Smooth muscle cell (in vitro differentiated cells): ENCODE data around the gene KIRREL2. TPM values are rescaled to one million over a fixed set of nuclear protein-coding genes. Genes with fewer than 3 reads are reported as not detected.

Experiments
- DNase-seq: peaks from one replicate; lab custom pipeline; 2025; ENCODE audit not compliant: unreplicated experiment; lab: John Stamatoyannopoulos, UW
- H2AFZ ChIP-seq: fragments of 200-600 bp; sonication (generic); 2 replicates; pipeline ENCODE4 v1.6.0; 2016; ENCODE audit warnings: antibody characterized with exemption, low read depth, mild to moderate bottlenecking
- H3F3A ChIP-seq: fragments of 200-600 bp; sonication (generic); 2 replicates; pipeline ENCODE4 v1.6.0; 2017; ENCODE audit warnings: antibody characterized with exemption, low read depth
- H3K27ac ChIP-seq: fragments of 200-600 bp; sonication (generic); 2 replicates; pipeline ENCODE4 v1.5.1; 2016; ENCODE audit warnings: low read depth, mild to moderate bottlenecking
- H3K27me3 ChIP-seq: fragments of 200-600 bp; sonication (generic); 2 replicates; pipeline ENCODE4 v1.6.1; 2016; ENCODE audit warnings: low read depth, mild to moderate bottlenecking
- H3K36me3 ChIP-seq: fragments of 200-600 bp; sonication (generic); 2 replicates; pipeline ENCODE4 v1.5.1; 2016; ENCODE audit warnings: low read depth
- H3K4me1 ChIP-seq: fragments of 200-600 bp; sonication (generic); 2 replicates; pipeline ENCODE4 v1.5.1; 2016; ENCODE audit warnings: low read depth
- H3K4me2 ChIP-seq: fragments of 200-600 bp; sonication (generic); 2 replicates; pipeline ENCODE4 v1.6.0; 2016; ENCODE audit warnings: mild to moderate bottlenecking
- H3K4me3 ChIP-seq: fragments of 200-600 bp; sonication (generic); 2 replicates; pipeline ENCODE4 v1.5.1; 2016; ENCODE audit warnings: mild to moderate bottlenecking
- H3K79me2 ChIP-seq: fragments of 200-600 bp; sonication (generic); 2 replicates; pipeline ENCODE4 v1.6.0; 2016; ENCODE audit warnings: low read depth, mild to moderate bottlenecking
- H3K9ac ChIP-seq: fragments of 200-600 bp; sonication (generic); 2 replicates; pipeline ENCODE4 v1.6.0; 2016; ENCODE audit warnings: low read depth
- H3K9me3 ChIP-seq: fragments of 200-600 bp; sonication (generic); replicated peaks from 2 replicates; pipeline ENCODE4 v1.5.1; 2016; ENCODE audit warnings: low read depth
- H4K20me1 ChIP-seq: fragments of 200-600 bp; sonication (generic); 2 replicates; pipeline ENCODE4 v1.6.0; 2016; ENCODE audit warnings: low read depth
- CTCF ChIP-seq: fragments of 200-600 bp; sonication (generic); IDR thresholded peaks from 2 replicates; pipeline ENCODE4 v1.5.1; 2017; ENCODE audit warnings: borderline replicate concordance, mild to moderate bottlenecking, antibody characterized with exemption; ENCODE audit not compliant: insufficient read depth, poor library complexity, severe bottlenecking
- WGBS: methylation state at CpG from one replicate; pipeline ENCODE4 v1.1.7; 2016; ENCODE audit warnings: low lambda C conversion rate; 5-methylcytosine and 5-hydroxymethylcytosine counted together
- polyA plus RNA-seq: library from polyadenylated mRNA; unstranded; fragments of >200 nt; fragmentation: Nextera tagmentation; extraction: Ambion mirVana; gene quantifications from 2 replicates; pipeline ENCODE4 v1.2.1, GENCODE V29; 2016
- total RNA-seq: library from RNA; depleted of rRNA; stranded (reverse); fragments of >200 nt; gene quantifications from 2 replicates; pipeline ENCODE4 v1.2.3, GENCODE V29; 2014

Gene KIRREL2
- total and polyA plus RNA-seq, 2 experiments from 2014 or later = 0.56 to 2.1 TPM

DNA sequence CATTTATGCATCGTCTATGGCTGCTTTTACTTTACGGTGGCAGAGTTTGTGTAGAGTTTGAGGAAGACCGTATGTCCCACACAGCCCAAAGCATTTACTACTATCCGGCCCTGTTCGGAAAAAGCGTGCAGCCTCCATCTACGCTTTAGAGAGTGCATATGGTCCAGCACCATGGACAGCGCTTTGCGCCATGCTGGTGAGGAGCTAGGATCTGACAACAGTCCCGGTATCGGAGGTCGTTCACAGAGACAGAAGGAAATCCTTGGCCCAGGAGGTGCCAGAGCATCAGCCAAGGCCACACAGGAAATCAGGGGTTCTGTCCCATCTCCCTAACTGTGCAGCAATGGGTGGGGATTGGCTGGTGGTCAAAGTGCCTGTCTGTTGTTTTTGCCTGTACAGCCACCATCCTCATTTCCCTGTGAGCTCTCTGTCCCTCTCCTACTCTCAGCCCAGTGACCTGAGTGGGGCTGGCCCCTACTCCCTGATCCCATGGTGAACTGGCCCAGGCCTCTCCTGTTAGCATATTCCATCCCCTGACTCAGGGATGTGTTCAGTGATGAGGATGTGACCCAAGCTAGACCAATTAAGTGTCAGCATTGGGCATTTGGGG is 27.9 kb upstream of the KIRREL2 start:
- no peaks in the 10 kb centered on the region for H3K9me3 ChIP-seq
- H3K4me1 ChIP-seq = no peaks in the 10 kb centered on the region

GRCh38 chr19:35830986-35831385 is 25.7 kb upstream of the KIRREL2 start:
- no peaks in the 10 kb centered on the region for H3K36me3 ChIP-seq
- no peak overlapping the region for H3K27ac ChIP-seq
- 73% methylated on average over 17 of the region's 18 CpGs for WGBS
- H3K4me2 ChIP-seq = no peak overlapping the region
- H3F3A ChIP-seq = no peaks in the 10 kb centered on the region
- no peak overlapping the region for H3K4me3 ChIP-seq
- H3K9me3 ChIP-seq = no peaks in the 10 kb centered on the region
- H3K9ac ChIP-seq = no peak overlapping the region
- H3K79me2 ChIP-seq = no peaks in the 10 kb centered on the region
- no peaks in the 10 kb centered on the region for H4K20me1 ChIP-seq
- no peak overlapping the region for H2AFZ ChIP-seq
- peaks cover 6% of the 10 kb centered on the region for H3K27me3 ChIP-seq
- no peak for TF ChIP-seq CTCF
- no peaks in the 10 kb centered on the region for H3K4me1 ChIP-seq
- DNase-seq = no peak

More for the DNA sequence above, 27.9 kb upstream of the KIRREL2 start:
- no peaks in the 10 kb centered on the region for H4K20me1 ChIP-seq
- H3K4me2 ChIP-seq = no peak overlapping the region
- peak; percentile 34 for DNase-seq
- TF ChIP-seq CTCF = no peak
- no peak overlapping the region for H3K9ac ChIP-seq
- 23% methylated on average over 12 of the region's 12 CpGs for WGBS
- H2AFZ ChIP-seq = no peak overlapping the region
- H3K27me3 ChIP-seq = peaks cover 5% of the 10 kb centered on the region
- H3K27ac ChIP-seq = no peak overlapping the region
- H3K79me2 ChIP-seq = no peaks in the 10 kb centered on the region
- no peaks in the 10 kb centered on the region for H3K36me3 ChIP-seq
- no peak overlapping the region for H3K4me3 ChIP-seq
- no peaks in the 10 kb centered on the region for H3F3A ChIP-seq

- H3K27me3 ChIP-seq = peaks cover 10% of the 10 kb centered on the region
- WGBS = 80% methylated on average over 4 of the region's 4 CpGs
Observed at GRCh38 chr19:35832054-35832453, 24.7 kb upstream of the KIRREL2 start.

More at GRCh38 chr19:35832054-35832453, 24.7 kb upstream of the KIRREL2 start:
- H3K27ac ChIP-seq = no peak overlapping the region
- no peaks in the 10 kb centered on the region for H3K79me2 ChIP-seq
- H3K9me3 ChIP-seq = no peaks in the 10 kb centered on the region
- H2AFZ ChIP-seq = no peak overlapping the region
- no peak for DNase-seq
- no peak overlapping the region for H3K4me3 ChIP-seq
- H3K4me1 ChIP-seq = no peaks in the 10 kb centered on the region
- no peak overlapping the region for H3K9ac ChIP-seq
- no peak for TF ChIP-seq CTCF
- no peaks in the 10 kb centered on the region for H3F3A ChIP-seq
- H3K4me2 ChIP-seq = no peak overlapping the region
- H4K20me1 ChIP-seq = no peaks in the 10 kb centered on the region
- no peaks in the 10 kb centered on the region for H3K36me3 ChIP-seq
